Peyer's patch (tissue), 4 donors: ENCODE measurements around the gene DYNC2LI1.

Experiments used
- POLR2A ChIP-seq, 2 donors: fragments of 450-650 bp; IDR thresholded peaks; one replicate each; pipeline ENCODE4 v1.5.1; 2017; ENCODE audit warnings: antibody characterized with exemption in 2 of 2, mild to moderate bottlenecking in 2 of 2, moderate library complexity in 2 of 2
- TF ChIP-seq, protein P1 (sequence below), 6 experiments: fragments of 450-650 bp in 4 of 6; fragments of 200-600 bp in 2 of 6; sonication (generic) in 1 of 6; IDR thresholded peaks; one replicate each; pipeline ENCODE4 v1.5.1; 2017 to 2019; ENCODE audit warnings: antibody characterized with exemption in 6 of 6, mild to moderate bottlenecking in 3 of 6, moderate library complexity in 1 of 6

DNA sequence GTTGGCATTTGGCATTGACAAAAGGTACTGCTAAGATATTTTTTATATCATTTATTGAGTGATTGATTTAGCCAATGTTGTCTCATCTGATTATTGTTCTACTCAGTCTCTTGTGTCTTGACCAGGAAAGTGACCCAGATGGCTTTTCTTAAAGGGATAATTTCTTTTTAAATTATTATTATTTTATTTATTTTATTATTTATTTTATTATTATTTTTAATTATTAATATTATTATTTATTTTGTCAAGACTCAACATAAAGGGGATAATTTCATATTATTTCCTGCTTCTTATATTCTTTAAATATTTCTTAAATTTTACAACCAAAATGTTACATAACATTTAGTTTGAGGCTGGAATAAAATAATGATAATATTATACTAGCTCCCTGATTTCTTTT lies 27.1 kb downstream of the DYNC2LI1 start:
- TF ChIP-seq, protein P1, sequence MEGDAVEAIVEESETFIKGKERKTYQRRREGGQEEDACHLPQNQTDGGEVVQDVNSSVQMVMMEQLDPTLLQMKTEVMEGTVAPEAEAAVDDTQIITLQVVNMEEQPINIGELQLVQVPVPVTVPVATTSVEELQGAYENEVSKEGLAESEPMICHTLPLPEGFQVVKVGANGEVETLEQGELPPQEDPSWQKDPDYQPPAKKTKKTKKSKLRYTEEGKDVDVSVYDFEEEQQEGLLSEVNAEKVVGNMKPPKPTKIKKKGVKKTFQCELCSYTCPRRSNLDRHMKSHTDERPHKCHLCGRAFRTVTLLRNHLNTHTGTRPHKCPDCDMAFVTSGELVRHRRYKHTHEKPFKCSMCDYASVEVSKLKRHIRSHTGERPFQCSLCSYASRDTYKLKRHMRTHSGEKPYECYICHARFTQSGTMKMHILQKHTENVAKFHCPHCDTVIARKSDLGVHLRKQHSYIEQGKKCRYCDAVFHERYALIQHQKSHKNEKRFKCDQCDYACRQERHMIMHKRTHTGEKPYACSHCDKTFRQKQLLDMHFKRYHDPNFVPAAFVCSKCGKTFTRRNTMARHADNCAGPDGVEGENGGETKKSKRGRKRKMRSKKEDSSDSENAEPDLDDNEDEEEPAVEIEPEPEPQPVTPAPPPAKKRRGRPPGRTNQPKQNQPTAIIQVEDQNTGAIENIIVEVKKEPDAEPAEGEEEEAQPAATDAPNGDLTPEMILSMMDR (IDR thresholded peaks at IDR 0.05), result no peak
- no peak for TF ChIP-seq POLR2A (IDR thresholded peaks at IDR 0.05)
